KMS-11 (cell line): ENCODE measurements around the gene MTPN.

Source experiments
- H2AFZ ChIP-seq: fragments of 200-600 bp; sonication (generic); 2 replicates; pipeline ENCODE4 v1.6.1; 2016; ENCODE audit warnings: antibody characterized with exemption, mixed run types, low read depth
- H3K27ac ChIP-seq: fragments of 200-600 bp; sonication (generic); 2 replicates; pipeline ENCODE4 v1.6.1; 2016; ENCODE audit warnings: mild to moderate bottlenecking, mixed run types
- H3K27me3 ChIP-seq: fragments of 200-600 bp; sonication (generic); 2 replicates; pipeline ENCODE4 v1.6.1; 2017; ENCODE audit warnings: mild to moderate bottlenecking, low read depth, mixed run types, moderate library complexity; ENCODE audit not compliant: insufficient read depth
- H3K36me3 ChIP-seq: fragments of 200-600 bp; sonication (generic); 2 replicates; pipeline ENCODE4 v1.6.1; 2017; ENCODE audit warnings: mild to moderate bottlenecking, mixed run types; ENCODE audit not compliant: insufficient read depth
- H3K4me1 ChIP-seq: fragments of 200-600 bp; sonication (generic); 2 replicates; pipeline ENCODE4 v1.6.1; 2016; ENCODE audit warnings: mild to moderate bottlenecking, low read depth, mixed run types; ENCODE audit not compliant: poor library complexity, severe bottlenecking
- H3K4me2 ChIP-seq: fragments of 200-600 bp; sonication (generic); 2 replicates; pipeline ENCODE4 v1.7.0; 2016; ENCODE audit warnings: mild to moderate bottlenecking, mixed run types
- H3K4me3 ChIP-seq: fragments of 200-600 bp; sonication (generic); IDR thresholded peaks from 2 replicates; pipeline ENCODE4 v1.6.1; 2017; ENCODE audit warnings: low read depth, low read length, mixed read lengths; ENCODE audit not compliant: insufficient read depth
- H3K79me2 ChIP-seq: fragments of 200-600 bp; sonication (generic); 2 replicates; pipeline ENCODE4 v1.6.1; 2016; ENCODE audit warnings: low read depth, mixed run types; ENCODE audit not compliant: insufficient read depth
- H3K9ac ChIP-seq: fragments of 200-600 bp; sonication (generic); 2 replicates; pipeline ENCODE4 v1.6.1; 2016; ENCODE audit warnings: mild to moderate bottlenecking, mixed run types
- H4K20me1 ChIP-seq: fragments of 200-600 bp; sonication (generic); 2 replicates; pipeline ENCODE4 v1.6.1; 2016; ENCODE audit warnings: mild to moderate bottlenecking, mixed run types; ENCODE audit not compliant: insufficient read depth
- TF ChIP-seq, protein P1 (sequence below): fragments of 200-600 bp; sonication (generic); conservative IDR thresholded peaks from 2 replicates; pipeline ENCODE4 v1.6.1; 2017; ENCODE audit warnings: low read depth, mild to moderate bottlenecking, antibody characterized with exemption, low read length, moderate library complexity, mixed read lengths

The MTPN gene

DNA sequence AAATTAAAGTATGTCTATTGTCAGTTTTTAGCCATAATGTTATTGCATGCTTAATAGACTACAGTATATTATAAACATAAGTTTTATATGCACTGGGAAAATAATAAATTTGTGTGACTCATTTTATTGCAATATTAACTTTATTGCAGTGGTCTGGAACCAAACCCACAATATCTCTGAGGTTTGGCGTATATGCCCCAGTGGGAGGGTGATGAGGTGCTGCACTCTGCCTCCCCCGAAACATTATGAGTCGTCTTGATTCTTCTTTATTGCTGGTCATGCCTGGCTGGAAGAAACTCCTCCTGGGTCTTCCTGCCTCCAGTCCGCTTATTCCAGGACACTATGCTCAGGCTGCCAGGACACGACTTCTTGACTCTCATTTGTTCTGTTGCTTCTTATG lies 88.4 kb downstream of the MTPN start:
- TF ChIP-seq, protein P1, sequence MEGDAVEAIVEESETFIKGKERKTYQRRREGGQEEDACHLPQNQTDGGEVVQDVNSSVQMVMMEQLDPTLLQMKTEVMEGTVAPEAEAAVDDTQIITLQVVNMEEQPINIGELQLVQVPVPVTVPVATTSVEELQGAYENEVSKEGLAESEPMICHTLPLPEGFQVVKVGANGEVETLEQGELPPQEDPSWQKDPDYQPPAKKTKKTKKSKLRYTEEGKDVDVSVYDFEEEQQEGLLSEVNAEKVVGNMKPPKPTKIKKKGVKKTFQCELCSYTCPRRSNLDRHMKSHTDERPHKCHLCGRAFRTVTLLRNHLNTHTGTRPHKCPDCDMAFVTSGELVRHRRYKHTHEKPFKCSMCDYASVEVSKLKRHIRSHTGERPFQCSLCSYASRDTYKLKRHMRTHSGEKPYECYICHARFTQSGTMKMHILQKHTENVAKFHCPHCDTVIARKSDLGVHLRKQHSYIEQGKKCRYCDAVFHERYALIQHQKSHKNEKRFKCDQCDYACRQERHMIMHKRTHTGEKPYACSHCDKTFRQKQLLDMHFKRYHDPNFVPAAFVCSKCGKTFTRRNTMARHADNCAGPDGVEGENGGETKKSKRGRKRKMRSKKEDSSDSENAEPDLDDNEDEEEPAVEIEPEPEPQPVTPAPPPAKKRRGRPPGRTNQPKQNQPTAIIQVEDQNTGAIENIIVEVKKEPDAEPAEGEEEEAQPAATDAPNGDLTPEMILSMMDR: no peak
- no peak overlapping the region for H3K4me2 ChIP-seq
- no peak overlapping the region for H2AFZ ChIP-seq
- no peak overlapping the region for H3K9ac ChIP-seq
- H3K4me3 ChIP-seq: no peak overlapping the region
- H3K79me2 ChIP-seq: no peaks in the 10 kb centered on the region
- H3K4me1 ChIP-seq: no peaks in the 10 kb centered on the region
- H3K36me3 ChIP-seq: no peaks in the 10 kb centered on the region
- no peaks in the 10 kb centered on the region for H4K20me1 ChIP-seq
- H3K27ac ChIP-seq: no peak overlapping the region
- H3K27me3 ChIP-seq: no peaks in the 10 kb centered on the region

GRCh38 chr7:135886345-135887132 lies 90.6 kb downstream of the MTPN start:
- no peak overlapping the region for H3K4me2 ChIP-seq
- no peaks in the 10 kb centered on the region for H3K4me1 ChIP-seq
- no peaks in the 10 kb centered on the region for H3K36me3 ChIP-seq
- H3K27me3 ChIP-seq: no peaks in the 10 kb centered on the region
- no peaks in the 10 kb centered on the region for H4K20me1 ChIP-seq
- TF ChIP-seq, protein P1: no peak
- no peaks in the 10 kb centered on the region for H3K79me2 ChIP-seq
- no peak overlapping the region for H3K4me3 ChIP-seq
- no peak overlapping the region for H2AFZ ChIP-seq
- no peak overlapping the region for H3K9ac ChIP-seq
- no peak overlapping the region for H3K27ac ChIP-seq

DNA sequence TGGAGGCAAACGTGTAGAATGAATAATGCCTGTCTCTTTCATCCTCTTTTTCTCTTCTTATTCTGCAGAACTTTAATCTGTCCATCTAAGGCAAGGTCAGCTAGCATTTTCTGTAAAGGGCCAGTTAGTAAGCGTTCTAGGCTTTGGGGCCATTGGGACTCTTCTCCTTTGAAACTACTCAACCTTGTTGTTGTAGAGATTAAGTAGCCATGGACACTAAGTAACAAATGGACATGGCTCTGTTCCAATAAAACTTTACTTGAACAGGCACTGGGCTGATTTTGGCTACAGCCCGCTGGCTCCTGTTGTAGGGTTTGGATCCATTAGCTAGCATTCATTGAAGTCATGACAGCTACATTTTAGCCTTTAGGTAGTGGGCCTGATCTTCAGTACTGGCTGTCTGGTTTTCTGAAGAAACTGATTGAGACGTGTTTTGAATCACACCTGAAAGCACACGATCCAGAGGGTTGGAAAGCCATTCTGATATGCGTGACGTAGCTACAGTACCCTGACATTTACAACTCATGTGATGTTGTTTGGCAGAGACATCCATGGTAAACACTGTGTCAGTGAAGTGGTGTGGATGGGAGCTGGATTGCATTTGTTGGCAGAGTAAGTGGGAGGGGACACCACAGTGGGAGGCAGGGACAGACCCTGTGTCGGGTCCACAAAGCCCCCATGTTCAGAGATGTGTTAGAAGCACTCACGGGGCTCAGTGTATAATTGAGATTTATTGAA lies 92.5 kb downstream of the MTPN start:
- H4K20me1 ChIP-seq: no peaks in the 10 kb centered on the region
- no peaks in the 10 kb centered on the region for H3K27me3 ChIP-seq
- no peak overlapping the region for H3K27ac ChIP-seq
- H2AFZ ChIP-seq: no peak overlapping the region
- H3K9ac ChIP-seq: no peak overlapping the region
- H3K79me2 ChIP-seq: no peaks in the 10 kb centered on the region
- H3K36me3 ChIP-seq: no peaks in the 10 kb centered on the region
- no peak overlapping the region for H3K4me2 ChIP-seq
- H3K4me3 ChIP-seq: no peak overlapping the region
- no peaks in the 10 kb centered on the region for H3K4me1 ChIP-seq
- TF ChIP-seq, protein P1: no peak

DNA sequence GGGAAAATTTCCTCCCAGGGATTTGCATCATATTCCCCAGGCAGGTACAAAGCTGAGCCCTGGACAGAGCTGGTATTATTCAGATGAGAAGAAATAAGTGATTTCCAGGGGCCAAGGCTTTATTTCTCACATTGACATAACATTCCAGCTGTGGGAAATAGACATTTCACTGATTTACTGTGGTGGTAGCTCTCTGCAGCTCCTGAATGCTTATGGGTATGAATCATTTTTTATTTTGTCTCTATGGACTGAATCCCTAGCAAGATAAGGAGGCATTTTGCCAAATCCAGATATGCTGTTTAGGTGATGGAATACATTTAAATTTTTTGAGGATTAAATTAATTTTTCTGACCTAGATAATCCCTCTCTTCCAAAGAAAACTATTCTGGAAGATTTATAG lies 97.9 kb downstream of the MTPN start:
- no peaks in the 10 kb centered on the region for H3K36me3 ChIP-seq
- H3K9ac ChIP-seq: no peak overlapping the region
- no peak overlapping the region for H3K4me3 ChIP-seq
- no peaks in the 10 kb centered on the region for H3K79me2 ChIP-seq
- TF ChIP-seq, protein P1: no peak
- no peak overlapping the region for H3K27ac ChIP-seq
- no peaks in the 10 kb centered on the region for H3K27me3 ChIP-seq
- no peak overlapping the region for H3K4me2 ChIP-seq
- no peak overlapping the region for H2AFZ ChIP-seq
- H3K4me1 ChIP-seq: no peaks in the 10 kb centered on the region
- no peaks in the 10 kb centered on the region for H4K20me1 ChIP-seq
